Activated CD8-positive, alpha-beta memory T cell treated with anti-CD3 and anti-CD28 coated beads for 36 hours (primary cell): ENCODE data around the gene ELAVL1. TPM values are rescaled to one million over a fixed set of nuclear protein-coding genes. Genes with fewer than 3 reads are reported as not detected.
"Not testable (repeated sequence)": the region's sequence is repeated elsewhere in the genome, so short reads cannot be mapped to it uniquely, and the experiment has no call there.

Experiments
- CTCF ChIA-PET: fragments of 350-600 bp; sonication (Branson Sonifier 250); formaldehyde crosslinking; loops from one replicate; lab custom pipeline; 2021; ENCODE audit warnings: antibody characterized with exemption; lab: Charles Lee
- POLR2A ChIA-PET: fragments of 350-600 bp; sonication (Branson Sonifier 250); formaldehyde crosslinking; loops from one replicate; lab custom pipeline; 2021; ENCODE audit warnings: antibody characterized with exemption; lab: Charles Lee
- total RNA-seq, 2 experiments: library from RNA; stranded (reverse); gene quantifications; one replicate each; pipeline ENCODE4 v1.2.3, GENCODE V29; 2021

The ELAVL1 gene
- total RNA-seq, 2 experiments from 2014 or later: 166 to 169 TPM

DNA sequence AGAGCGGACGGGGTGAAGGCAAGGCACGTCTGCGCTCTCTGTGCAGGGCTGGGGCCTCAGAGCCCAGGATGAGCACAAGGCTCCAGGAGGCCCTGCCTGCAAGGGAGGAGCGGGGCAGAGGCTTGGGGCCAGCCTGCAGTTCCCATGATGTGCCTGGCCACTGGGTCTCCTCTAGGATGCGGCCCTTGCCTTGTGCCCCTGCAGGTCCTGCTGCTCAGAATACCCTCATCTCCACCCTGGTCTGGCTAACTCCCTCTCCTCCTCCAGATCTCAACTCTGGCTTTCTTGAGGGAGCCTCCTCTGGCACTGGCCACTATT lies 27.8 kb downstream of the ELAVL1 start:
- ChIA-PET POLR2A (no interaction called here), CTCF (no interaction called here)

DNA sequence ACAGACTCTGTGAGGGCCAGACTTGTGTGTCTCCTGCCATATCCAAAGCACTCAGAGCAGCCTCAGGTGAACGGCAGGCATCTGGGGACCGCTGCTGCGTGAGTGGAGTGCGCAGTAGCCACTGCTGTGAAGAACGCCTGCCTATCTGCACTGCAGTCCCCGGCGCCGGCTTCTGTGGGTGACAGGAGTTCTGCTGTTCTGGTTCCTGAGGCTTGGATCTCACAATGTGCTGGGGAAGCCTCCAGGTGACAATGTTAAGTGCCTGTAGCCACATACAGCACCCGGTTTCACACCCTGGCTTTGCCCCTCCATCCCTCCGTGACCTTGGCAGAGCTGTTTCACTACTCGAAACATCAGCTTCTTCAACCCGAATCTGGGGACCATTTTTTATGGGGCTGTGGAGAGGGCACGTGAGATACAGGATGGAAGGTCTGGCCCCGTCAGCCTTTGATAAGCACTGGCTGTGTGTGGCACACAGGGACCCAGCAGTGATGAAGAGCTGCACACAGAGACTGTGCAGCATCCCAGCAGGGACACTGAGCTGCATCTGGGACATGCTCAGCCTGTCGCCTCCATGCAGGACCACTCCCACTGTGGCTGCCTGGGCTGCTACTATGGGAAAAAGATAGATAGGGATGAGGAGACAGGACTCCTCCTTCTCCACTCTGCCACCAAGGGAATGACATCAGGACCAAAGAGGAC lies 28.3 kb downstream of the ELAVL1 start:
- POLR2A ChIA-PET: interaction anchor here (0.6 kb wide), 1 partner anchor 12 kb away, joined by 3 read pairs; no protein-coding TSS in a partner anchor
- CTCF ChIA-PET: no interaction called here

GRCh38 chr19:7976461-7976860 lies 29.0 kb downstream of the ELAVL1 start:
- ChIA-PET POLR2A (interaction anchor here (0.6 kb wide), 1 partner anchor 13 kb away, joined by 3 read pairs; no protein-coding TSS in a partner anchor), CTCF (interaction anchor here (0.9 to 2.0 kb wide), 2 partner anchors 21 to 25 kb away, joined by 3 to 4 read pairs; no protein-coding TSS in a partner anchor)

DNA sequence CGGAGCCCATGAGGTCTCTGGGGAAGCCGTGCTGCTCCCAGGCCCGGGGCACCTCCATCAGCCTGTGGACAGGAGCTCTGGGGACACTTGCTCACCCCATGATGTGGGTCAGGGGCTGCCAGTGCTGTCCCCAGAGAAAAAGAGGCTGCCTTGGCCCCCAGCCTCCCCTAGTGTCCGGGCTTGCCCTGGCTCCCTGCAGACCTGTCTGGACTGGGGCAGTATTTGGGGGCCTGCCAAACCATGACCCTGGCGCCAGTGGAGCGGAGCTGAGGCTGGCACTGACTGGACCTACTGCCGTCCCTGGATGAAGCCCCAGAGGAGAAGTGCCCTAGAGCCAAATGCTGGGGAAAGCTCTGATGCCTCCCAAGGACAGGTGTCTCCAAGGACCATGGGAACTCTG lies 30.4 kb downstream of the ELAVL1 start:
- CTCF ChIA-PET: interaction anchor here (1.1 to 2.0 kb wide), 2 partner anchors 15 to 20 kb away, joined by 3 to 4 read pairs; no protein-coding TSS in a partner anchor

DNA sequence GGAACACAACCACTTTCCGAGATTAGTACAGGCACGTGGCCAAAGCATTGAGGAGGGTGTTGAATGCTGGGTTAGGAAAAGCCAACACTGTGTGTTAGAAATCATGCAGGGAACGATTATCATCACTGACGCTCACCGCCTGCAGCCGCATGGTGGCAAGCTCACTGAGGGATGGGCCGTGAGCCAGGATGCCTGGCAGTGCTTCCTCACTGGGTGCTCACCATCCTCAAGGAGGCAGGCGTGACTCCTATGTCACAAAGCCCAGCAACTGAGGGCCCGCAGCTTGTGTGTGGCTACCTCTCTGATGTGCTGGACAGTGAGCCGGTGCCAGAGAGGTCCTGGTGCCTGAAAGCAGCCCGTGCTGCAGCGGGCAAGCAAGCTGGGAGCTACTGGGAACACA lies 31.6 kb downstream of the ELAVL1 start:
- CTCF ChIA-PET: no interaction called here
- POLR2A ChIA-PET: no interaction called here

More for the DNA sequence above, 30.4 kb downstream of the ELAVL1 start:
- POLR2A ChIA-PET: no interaction called here

DNA sequence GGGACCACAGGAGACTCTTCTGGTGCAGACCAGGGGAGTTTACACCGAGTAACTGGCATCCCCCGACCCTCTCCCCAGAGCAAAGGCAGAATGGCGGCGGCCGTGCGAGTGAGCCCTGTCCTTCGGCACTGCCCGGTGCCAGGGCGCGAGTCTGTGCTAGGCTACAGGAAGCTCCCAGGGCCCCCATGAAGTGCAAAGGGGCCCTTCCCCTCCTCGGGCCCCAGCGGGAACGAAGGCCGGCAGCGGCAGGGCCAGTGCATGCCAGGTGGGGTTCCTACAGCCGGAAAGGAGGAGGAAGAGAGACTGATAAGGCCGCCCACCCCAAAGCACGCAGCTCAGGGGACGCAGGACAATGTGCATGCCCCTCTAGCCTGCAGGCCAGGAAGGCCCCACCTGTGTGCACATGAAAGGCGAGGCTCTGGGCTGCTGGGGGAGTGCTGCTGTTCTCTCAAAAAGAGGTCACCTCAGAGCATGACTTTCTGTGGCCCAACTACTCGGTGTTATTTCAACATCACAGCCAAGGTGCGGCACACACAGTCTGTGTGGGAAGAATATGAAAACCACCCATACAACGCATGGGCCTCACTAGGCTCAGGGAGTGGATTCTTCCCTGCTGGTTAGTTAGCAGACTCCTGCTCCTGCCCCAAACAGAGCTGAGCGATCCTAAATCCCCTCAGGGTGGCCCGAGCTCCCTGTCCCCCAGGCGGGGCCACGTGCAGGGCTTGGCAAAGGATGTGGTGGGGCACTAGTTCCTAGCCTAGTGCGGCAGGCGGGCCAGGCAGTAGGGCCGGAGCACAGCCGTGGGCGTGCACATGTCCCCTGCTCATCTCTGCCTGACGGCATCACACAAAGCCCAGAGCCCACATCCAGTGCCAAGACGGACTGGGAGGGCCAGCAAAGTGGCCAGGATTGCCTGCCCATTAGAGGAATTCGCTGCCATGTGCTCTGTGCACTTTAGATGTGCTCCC lies 33.6 kb downstream of the ELAVL1 start:
- CTCF ChIA-PET: interaction anchor here (0.7 to 2.2 kb wide), 4 partner anchors 9 to 36 kb away, joined by 3 to 10 read pairs (median 4); partner anchors contain the start of gene TIMM44
- POLR2A ChIA-PET: no interaction called here

- ChIA-PET CTCF (interaction anchor here (0.5 to 2.2 kb wide), 8 partner anchors 10 to 72 kb away, joined by 3 to 10 read pairs (median 4); partner anchors contain the start of gene TIMM44), POLR2A (no interaction called here)
These were observed 34.6 kb downstream of the ELAVL1 start for GRCh38 chr19:7970716-7971448.

GRCh38 chr19:7969555-7969939 lies 35.9 kb downstream of the ELAVL1 start:
- ChIA-PET POLR2A (no interaction called here), CTCF (interaction anchor here (0.7 to 2.2 kb wide), 5 partner anchors 22 to 100 kb away, joined by 3 to 10 read pairs (median 3); partner anchors contain the start of gene TIMM44)

DNA sequence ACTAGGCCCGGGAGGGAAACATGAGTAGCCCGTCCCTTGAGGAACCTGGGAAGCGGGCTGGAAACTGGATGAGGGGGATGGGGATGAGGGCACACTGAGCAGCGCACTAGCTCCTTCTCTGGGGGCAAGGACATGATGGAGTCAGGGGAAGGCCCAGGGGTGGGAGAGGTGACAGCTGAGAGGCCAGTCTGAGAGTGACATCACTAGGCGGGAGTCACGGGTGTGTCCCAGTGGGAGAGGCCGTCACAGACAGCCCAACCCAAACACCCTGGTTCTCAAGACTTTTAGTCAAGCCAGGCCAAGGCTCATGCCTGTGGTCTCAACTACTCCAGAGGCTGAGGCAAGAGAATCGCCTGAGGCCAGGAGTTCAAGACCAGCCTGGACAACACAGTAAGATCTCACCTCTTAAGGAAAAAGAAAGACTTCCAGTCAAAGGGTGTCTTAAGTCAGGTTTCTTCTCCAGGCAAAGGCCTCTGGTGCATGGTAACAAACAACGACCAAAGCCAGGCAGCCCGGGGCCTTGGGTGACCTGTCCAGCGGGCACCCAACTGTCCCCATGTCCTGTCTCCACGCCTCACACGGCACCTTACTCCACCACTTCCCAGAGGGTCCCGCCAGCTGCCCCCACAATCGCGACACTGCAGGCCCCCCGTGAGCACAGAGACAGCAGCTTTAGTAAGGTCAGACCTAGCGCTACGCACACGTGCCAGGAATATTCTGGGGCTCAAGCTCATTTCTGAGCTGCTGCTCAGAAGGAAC lies 36.5 kb downstream of the ELAVL1 start:
- POLR2A ChIA-PET: no interaction called here
- CTCF ChIA-PET: interaction anchor here (0.7 to 1.3 kb wide), 4 partner anchors 21 to 100 kb away, joined by 3 to 4 read pairs (median 3); no protein-coding TSS in a partner anchor

DNA sequence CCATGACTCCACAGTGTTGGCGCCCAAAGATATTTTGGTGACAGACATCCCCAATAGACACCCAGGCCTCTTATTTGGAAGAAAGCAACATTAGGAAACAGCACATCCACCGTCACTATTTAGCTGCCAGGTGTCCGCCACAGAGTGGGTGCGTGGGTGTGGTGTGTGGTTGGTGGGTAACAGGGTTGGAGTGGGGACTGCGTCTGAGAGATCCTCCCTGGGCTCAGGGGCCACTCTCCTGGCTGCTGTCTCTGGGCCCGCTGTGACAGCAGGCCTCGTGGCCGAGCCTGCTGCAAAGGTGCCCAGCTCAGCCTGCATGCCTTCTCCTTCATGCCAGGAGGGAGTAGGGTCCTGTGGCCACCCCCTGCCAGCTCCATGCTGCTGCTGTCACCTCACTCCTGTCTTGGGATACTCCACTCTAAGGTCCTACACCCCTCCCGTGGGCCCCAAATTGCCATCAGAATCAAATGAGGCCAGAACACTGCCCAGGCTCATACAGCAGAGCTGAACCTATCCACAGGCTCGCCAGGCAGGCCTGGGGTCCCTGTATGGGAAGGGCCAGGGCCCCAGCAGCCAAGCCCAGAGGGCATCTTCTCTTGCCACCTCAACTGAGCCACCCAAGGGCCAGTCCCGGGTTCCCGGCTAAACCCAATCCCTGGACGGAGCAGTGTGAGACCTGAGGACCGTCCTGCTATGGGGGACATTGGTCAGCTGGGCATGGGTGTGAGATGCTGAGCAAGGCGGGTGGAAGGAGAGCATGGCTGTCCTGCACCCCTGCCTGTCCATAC lies 37.2 kb downstream of the ELAVL1 start:
- CTCF ChIA-PET: no interaction called here
- POLR2A ChIA-PET: interaction anchor here (0.6 kb wide), 1 partner anchor 26 kb away, joined by 3 read pairs; no protein-coding TSS in a partner anchor

DNA sequence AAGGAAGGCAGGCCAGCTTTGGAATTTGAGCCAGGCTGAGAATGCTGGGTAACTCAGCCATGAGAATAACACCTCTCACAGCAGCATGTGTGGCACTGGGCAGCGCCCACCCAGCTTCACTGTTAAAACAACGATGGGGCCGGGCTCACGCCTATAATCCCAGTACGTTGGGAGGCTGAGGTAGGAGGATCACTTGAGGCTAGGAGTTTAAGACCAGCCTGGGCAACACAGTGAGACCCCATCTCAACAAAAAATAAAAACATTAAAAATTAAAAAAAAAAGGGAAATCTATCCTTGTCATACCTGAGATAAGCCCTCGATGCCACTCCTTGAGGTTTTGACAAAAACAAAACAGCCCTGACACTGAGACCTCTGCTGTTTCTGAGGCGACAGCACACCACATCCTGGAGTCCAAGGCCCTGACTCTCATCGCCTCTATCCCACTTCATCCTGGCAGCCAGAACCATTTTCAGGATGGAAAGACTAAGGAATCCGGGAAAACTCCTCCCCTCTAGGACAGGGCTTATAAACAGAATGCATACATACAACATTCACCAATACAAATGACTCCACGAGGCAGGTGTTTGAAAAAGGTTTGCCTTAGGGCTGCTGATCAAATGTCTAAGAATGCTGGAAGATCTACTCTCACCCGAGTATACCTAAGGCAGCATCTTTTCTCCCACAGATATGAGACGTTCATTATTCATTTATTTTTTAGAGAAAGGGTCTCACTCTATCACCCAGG lies 39.3 kb downstream of the ELAVL1 start:
- ChIA-PET CTCF (no interaction called here), POLR2A (no interaction called here)

DNA sequence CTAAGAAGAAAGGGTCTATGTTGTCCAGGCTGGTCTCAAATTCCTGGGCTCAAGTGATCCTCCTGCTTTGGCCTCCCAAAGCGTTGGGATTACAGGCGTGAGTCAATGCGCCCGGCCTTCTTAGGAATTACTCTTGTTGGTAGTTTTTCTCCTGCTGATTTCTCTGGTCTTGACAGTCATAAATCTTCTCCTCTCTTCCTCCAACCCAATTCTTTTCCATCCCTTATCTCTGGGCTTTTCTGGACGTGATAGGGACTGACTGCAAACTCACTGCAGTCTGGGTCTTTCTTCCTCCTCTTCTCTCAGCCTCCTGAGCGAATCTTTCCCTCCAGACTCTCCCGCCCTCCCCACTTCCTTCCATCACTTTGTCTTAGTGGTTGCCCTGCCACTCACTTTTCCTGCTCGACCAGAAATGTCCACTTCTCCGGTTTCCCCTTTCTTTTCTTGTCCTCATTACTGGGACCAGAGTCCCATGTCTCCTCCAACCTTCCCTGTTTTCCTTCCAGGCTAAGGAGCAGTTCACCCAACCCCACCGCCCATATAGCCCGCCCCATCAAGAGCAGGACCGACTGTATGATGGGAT lies 40.1 kb downstream of the ELAVL1 start:
- ChIA-PET CTCF (no interaction called here), POLR2A (no interaction called here)

DNA sequence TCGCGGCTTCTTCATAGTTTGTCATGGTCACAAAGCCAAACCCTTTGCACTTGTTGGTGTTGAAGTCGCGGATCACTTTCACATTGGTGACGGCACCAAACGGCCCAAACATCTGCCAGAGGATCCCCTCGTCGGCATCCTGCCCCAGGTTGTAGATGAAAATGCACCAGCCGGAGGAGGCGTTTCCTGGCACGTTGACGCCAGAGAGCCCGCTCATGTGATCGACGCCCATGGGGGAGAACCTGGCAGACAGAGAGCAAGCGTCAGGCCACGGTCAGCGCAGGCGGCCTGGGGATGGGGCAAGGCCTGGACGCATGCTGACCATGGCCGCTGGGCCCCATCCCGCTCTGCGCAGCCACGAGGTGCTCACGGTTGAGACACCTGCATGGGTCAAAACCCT lies 41.9 kb downstream of the ELAVL1 start:
- ChIA-PET CTCF (no interaction called here), POLR2A (no interaction called here)

GRCh38 chr19:7962644-7963268 lies 42.7 kb downstream of the ELAVL1 start:
- CTCF ChIA-PET: no interaction called here

DNA sequence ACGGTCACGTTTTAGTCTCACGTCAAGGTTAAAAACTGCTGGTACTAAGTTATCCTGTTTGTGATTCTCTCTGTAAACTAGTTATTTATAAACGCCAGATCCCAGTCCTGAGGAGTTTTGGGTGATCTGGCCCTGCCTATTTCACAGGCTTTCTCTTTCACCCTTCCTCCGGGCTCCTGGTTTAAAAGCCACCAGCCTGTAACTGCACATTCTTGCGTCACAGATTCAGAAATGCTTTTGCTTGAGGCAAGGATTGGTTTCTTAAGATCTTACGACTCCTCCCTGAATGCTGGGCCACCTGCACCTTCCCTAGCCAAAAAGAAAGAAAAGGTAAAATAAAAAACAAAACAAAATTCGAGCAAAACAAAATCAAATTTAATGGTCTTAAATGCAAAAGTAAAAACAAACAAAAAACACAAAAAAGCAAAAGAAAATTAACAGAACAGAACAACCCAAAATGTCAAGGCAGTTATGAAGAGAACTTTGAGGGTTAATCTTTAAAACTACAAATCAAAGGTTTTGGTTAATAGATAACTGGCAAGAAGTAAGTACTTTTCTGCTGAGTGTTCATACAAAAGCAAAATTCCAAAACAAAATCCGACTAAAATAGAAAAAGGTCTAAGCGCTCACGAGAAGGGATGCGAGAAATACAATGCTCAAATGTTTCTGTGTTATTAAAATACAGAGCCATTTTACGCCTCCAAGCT lies 43.4 kb downstream of the ELAVL1 start:
- ChIA-PET CTCF (no interaction called here), POLR2A (no interaction called here)

More at GRCh38 chr19:7962644-7963268, 42.7 kb downstream of the ELAVL1 start:
- POLR2A ChIA-PET: no interaction called here

GRCh38 chr19:7961082-7961481 lies 44.4 kb downstream of the ELAVL1 start:
- CTCF ChIA-PET: interaction anchor here (0.9 to 1.6 kb wide), 2 partner anchors 14 to 17 kb away, joined by 3 read pairs; no protein-coding TSS in a partner anchor
- POLR2A ChIA-PET: not testable (repeated sequence)
